HTR-8/SVneo (cell line): ENCODE measurements around the gene EIF4G3.
"Not testable (repeated sequence)": the region's sequence is repeated elsewhere in the genome, so short reads cannot be mapped to it uniquely, and the experiment has no call there.

ENCODE experiments used
- DNase-seq: peaks from one replicate; pipeline ENCODE4 v3.0.0; 2011; ENCODE audit warnings: low spot score, mixed read lengths; ENCODE audit not compliant: insufficient read length
- FAIRE-seq: peaks from 2 replicates; lab custom pipeline; 2011; peaks lifted over from hg19 to GRCh38; lab: Jason Lieb, UNC

The EIF4G3 gene

GRCh38 chr1:21157868-21158267 is 18.8 kb downstream of the EIF4G3 start:
- FAIRE-seq (no peak), DNase-seq (no peak)

DNA sequence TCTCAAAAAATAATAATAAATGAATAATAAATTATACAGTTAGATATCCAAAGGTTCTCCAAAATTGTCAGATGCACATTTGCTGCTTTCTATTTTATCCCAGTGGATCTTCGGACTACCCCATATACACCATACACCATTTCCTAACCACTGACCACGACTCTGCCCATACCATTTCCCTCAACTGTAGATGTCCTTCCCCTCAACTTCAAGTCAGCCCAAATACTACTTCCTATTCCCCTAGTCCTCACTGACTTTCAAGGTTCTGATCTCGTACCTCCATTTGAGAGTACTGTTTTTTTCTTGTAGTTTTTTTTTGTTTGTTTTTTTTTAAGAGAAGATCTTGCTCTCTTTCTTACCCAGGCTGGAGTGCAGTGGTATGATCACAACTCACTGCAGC is 19.6 kb downstream of the EIF4G3 start:
- no peak for FAIRE-seq

GRCh38 chr1:21156019-21156418 is 20.7 kb downstream of the EIF4G3 start:
- FAIRE-seq (no peak), DNase-seq (no peak)

More for the DNA sequence above, 19.6 kb downstream of the EIF4G3 start:
- no peak for DNase-seq

- no peak for DNase-seq
- FAIRE-seq: no peak
These were observed 22.0 kb downstream of the EIF4G3 start for GRCh38 chr1:21154717-21155116.

GRCh38 chr1:21153388-21153787 is 23.3 kb downstream of the EIF4G3 start:
- DNase-seq (no peak), FAIRE-seq (no peak)

DNA sequence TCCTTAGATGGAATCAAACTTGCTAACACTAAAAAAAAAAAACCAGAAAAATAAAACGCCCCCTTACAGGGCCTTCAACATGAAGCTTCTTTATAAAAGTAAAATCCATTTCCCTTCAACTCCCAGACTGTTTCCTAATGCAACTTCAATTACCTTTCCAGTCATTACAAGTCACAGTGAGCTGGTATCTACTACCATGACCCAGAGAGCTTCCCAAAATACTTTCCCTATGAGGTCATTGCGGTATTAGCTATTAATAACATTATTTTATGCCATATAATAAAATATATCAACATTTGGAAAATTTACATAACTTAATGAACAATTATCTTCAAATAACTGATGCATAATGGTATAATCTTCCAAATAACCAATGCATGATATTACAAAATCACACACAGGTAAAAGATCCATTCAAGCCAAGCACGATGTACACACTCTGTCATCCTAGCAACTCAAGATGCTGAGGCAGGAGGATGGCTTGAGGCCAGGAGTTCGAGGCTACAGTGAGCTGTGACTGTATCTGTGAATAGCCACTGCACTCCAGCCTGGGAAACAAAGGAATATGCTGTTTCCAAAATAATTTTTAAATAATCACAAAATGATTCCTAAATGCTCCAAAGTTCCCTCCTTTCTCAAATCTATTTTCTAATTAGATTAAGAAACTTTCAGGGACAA is 24.1 kb downstream of the EIF4G3 start:
- DNase-seq (no peak), FAIRE-seq (no peak)

DNA sequence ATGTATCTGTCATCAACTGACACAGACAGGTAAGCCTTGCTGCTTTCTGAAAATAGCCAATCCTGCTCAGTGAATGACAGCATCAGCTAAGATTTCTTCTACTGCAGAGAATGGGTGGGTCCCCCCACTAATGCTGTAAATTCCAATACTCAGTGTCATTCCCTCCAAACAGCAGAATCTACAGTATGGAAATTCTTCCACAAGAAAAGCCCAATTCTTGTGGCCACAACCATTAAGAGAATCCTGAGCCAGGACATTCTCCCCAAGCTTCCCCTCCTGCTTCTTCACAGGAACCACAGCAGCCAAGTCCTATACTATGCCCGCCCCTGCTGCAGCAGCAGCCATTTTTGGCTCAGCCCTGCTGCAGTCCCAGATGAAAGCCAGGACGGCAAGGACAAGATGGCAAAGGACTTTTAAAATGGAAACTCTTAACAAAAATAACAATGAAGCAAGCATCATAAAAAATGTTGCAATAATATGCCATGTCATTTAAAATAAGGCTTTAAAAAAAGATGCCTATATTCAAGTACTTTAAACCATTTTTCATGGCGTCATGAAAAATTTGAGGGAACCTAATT is 26.8 kb downstream of the EIF4G3 start:
- FAIRE-seq (peak; percentile 33), DNase-seq (peak; percentile 63)

GRCh38 chr1:21149430-21149854 is 27.3 kb downstream of the EIF4G3 start:
- FAIRE-seq (no peak), DNase-seq (no peak)

DNA sequence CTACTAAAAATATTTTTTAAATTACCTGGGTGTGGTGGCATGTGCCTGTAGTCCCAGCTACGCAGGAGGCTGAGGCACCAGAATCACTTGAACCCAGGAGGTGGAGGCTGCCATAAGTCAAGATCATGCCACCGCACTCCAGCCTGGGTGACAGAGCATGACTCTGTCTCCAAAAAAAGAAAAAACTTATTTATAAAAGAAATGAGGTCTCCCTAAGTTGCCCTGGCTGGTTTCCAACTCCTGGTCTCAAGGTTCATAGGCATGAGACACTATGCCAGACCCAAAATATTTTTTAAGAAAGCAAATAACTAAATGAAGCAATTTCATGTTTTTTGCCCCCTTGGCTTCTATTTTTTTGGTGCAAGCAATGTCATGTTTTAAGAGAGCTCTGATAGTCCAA is 32.9 kb downstream of the EIF4G3 start:
- DNase-seq (no peak), FAIRE-seq (no peak)

DNA sequence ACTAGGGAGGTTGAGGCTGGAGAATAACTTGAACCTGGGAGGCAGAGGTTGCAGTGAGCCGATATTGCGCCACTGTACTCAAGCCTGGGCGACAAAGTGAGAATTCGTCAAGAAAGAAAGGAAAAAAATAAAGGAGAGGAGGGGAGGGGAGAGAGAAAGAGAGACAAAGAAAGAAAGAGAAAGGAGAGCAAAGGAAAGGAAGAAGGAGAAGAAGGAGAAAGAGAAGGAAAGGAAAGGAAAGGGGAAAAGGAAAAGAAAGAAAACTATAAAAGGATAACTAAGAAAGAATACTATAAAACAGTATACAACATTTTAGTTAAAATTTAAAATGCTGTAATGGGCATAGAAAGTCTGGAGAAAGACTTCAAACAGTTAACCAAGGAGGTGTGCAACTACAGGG is 33.6 kb downstream of the EIF4G3 start:
- DNase-seq: no peak
- FAIRE-seq: no peak

DNA sequence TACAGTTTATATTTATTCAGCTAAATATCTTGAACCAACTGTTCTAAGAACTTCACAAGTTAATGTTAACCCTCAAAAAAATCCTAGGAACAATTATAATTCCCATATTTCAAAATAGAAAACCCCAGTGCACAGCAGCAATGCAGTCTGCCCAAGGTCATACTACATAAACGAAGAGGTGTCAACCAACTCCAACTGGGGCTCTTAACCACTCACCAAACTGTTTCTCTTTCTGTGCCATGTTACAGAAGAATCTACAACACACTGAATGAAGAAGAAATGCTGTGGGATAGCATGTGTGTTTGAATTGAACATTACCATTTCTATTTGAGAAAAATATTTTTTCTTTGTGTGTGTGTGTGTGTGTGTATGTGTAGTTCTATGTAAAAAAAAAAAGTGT is 35.7 kb downstream of the EIF4G3 start:
- no peak for DNase-seq
- no peak for FAIRE-seq

DNA sequence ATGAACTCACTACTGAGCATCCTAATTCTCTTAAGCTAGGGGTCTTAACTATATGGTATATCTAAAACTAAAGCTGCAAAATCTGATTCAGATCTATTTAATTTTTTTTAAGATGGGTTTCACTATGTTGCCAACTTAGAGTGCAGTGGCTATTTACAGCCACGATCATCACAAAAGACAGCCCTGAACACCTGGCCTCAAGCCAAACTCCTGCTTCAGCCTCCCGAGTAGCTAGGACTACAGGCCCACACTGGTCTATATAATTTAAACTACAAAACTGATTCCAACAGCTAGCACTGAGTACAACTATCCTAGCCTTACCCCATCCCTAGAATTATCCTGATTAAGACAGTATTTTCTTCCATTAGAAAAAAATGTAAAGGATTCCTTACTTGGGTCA is 37.1 kb downstream of the EIF4G3 start:
- no peak for DNase-seq
- FAIRE-seq: no peak

- DNase-seq, FAIRE-seq: not testable (repeated sequence)
These were observed 40.4 kb downstream of the EIF4G3 start for GRCh38 chr1:21136344-21136743.

- no peak for DNase-seq
- FAIRE-seq: no peak
These were observed 45.5 kb downstream of the EIF4G3 start for GRCh38 chr1:21131200-21131599.

DNA sequence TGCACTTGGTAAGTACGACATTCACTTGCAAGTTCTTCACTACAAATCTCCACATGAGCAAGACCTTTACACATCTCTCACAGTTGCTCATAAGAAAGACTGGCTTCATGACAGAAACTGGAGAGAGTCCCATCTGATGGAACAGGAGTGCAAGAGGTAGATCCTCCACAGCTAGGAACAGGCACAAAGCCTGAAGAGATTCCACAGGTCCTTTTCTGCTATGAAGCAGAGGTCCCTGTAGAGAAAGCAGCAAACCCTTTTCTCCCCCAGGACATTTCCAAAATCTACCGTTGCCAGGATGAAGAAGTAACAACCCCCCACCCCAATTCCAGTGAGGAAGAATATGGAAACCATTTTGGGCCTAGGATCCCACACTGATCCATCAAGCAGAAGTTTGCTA is 47.3 kb downstream of the EIF4G3 start:
- DNase-seq: no peak
- no peak for FAIRE-seq

GRCh38 chr1:21126324-21126723 is 50.4 kb downstream of the EIF4G3 start:
- DNase-seq (no peak), FAIRE-seq (no peak)

GRCh38 chr1:21124846-21125245 is 51.9 kb downstream of the EIF4G3 start:
- DNase-seq (no peak), FAIRE-seq (no peak)

- no peak for FAIRE-seq
- DNase-seq: no peak
These were observed 53.3 kb downstream of the EIF4G3 start for GRCh38 chr1:21123287-21123948.

DNA sequence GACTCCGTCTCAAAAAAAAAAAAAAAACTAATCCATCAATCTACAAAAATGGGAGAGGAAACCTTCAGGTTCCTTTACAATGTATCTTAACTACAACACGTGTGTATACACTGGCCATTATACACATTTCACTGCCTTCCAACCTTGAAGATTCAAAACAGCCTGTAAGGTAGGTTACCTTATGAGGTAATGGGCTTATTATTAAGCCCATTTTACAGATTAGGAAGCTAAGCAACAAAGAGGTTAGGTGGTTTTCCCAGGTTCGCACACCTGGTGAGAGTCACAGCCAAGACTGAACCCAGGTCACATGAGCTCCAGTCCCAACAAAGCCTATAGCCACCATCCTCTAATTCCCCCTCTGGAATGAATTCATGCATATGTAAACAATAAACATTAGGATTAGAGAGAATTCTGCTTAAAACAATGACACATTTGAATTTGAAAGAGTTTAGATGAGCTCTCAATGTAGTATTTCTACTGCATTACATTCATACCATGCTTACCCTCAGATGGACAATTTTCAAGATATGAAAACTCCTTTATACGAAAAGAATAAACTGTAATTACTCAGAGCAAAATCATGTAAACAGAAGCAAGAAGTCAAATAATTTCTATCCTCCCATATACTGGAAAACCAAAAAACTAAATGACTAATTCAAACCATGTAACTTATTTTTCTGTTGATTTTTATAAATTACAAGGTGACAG is 54.8 kb downstream of the EIF4G3 start:
- no peak for FAIRE-seq
- no peak for DNase-seq

- DNase-seq (no peak), FAIRE-seq (no peak)
These were observed 58.5 kb downstream of the EIF4G3 start for GRCh38 chr1:21118167-21118566.

GRCh38 chr1:21117597-21118001 is 59.1 kb downstream of the EIF4G3 start:
- DNase-seq (no peak), FAIRE-seq (no peak)
